Body of pancreas (tissue), 4 donors: ENCODE measurements around the gene POR. TPM values are rescaled to one million over a fixed set of nuclear protein-coding genes. Genes with fewer than 3 reads are reported as not detected.

Experiments used
- ATAC-seq: fragments of 150-250 bp; one replicate; pipeline ENCODE4 v1.9.1; 2016
- DNase-seq, 4 donors: peaks; one replicate each; pipeline ENCODE4 v3.0.0-alpha.2; 2019
- H3K27ac ChIP-seq, 4 donors: fragments of 200-600 bp; sonication (generic); 1 replicate in 3 of 4; 2 replicates in 1 of 4; pipeline versions ENCODE4 v1.5.1 to v1.6.1; 2016 to 2019; ENCODE audit warnings: mild to moderate bottlenecking in 1 of 4, mixed read lengths in 1 of 4, moderate library complexity in 1 of 4
- H3K27me3 ChIP-seq, 2 donors: fragments of 200-600 bp; sonication (generic); one replicate each; pipeline ENCODE4 v1.6.0; 2016; ENCODE audit warnings: mild to moderate bottlenecking in 1 of 2
- H3K36me3 ChIP-seq, 2 donors: fragments of 200-600 bp; sonication (generic); replicated peaks in 1 of 2; 2 replicates each; pipeline ENCODE4 v1.5.1; 2016; ENCODE audit warnings: low read depth in 2 of 2; ENCODE audit not compliant: insufficient read depth in 1 of 2
- H3K4me1 ChIP-seq: fragments of 200-600 bp; sonication (generic); one replicate; pipeline ENCODE4 v1.6.0; 2016
- H3K4me3 ChIP-seq, 2 donors: fragments of 200-600 bp; sonication (generic); 1 replicate in 1 of 2; 2 replicates in 1 of 2; pipeline ENCODE4 v1.5.1; 2016 to 2019
- H3K9me3 ChIP-seq, 3 donors: fragments of 200-600 bp; sonication (generic); 1 replicate in 2 of 3; 2 replicates in 1 of 3; pipeline ENCODE4 v1.5.1; 2016
- CTCF ChIP-seq, 7 experiments: fragments of 450-650 bp in 4 of 7; fragments of 200-600 bp in 3 of 7; sonication (generic) in 3 of 7; IDR thresholded peaks; one replicate each; pipeline ENCODE4 v1.5.1; 2016 to 2019; ENCODE audit warnings: antibody characterized with exemption in 7 of 7
- POLR2A ChIP-seq, 3 donors: fragments of 450-650 bp; IDR thresholded peaks; one replicate each; pipeline ENCODE4 v1.6.1; 2016; ENCODE audit warnings: antibody characterized with exemption in 3 of 3, mild to moderate bottlenecking in 2 of 3
- WGBS, 2 donors: methylation state at CpG; one replicate each; pipeline ENCODE4 v1.1.5; 2017; 5-methylcytosine and 5-hydroxymethylcytosine counted together
- intact Hi-C: fragments of 100-400 bp; cut with DNase I; formaldehyde crosslinking; loops from one replicate; pipeline ENCODE4 v1.15.1; 2023
- total RNA-seq, 2 donors: library from RNA; depleted of rRNA; stranded (reverse); fragments of >200 nt; gene quantifications; one replicate each; pipeline ENCODE4 v1.1.0, GENCODE V29; 2016

Gene POR
- total RNA-seq, 2 donors from 2014 or later, result 54.2 to 118 TPM

GRCh38 chr7:75913437-75913836 lies 1.5 kb upstream of the POR start:
- DNase-seq (no peak), ATAC-seq (no peak)
- intact Hi-C loops, result no loop called here
- no peak for TF ChIP-seq CTCF (IDR thresholded peaks at IDR 0.05)
- no peak for TF ChIP-seq POLR2A (IDR thresholded peaks at IDR 0.05)
- WGBS, 2 donors, result 95 to 100% methylated on average over 6 of the region's 6 CpGs
- no peaks in the 10 kb centered on the region for H3K9me3 ChIP-seq
- H3K27ac ChIP-seq, result no peak overlapping the region
- H3K27me3 ChIP-seq, result no peaks in the 10 kb centered on the region
- H3K4me3 ChIP-seq, result no peak overlapping the region
- peaks cover 26% of the 10 kb centered on the region for H3K4me1 ChIP-seq
- no peaks in the 10 kb centered on the region for H3K36me3 ChIP-seq

- no peak for ATAC-seq
- H3K9me3 ChIP-seq, result no peaks in the 10 kb centered on the region
- H3K4me3 ChIP-seq, result peak overlapping the region; percentile 55 to 84
- peak overlapping the region; percentile 65 to 91 (median 85) for H3K27ac ChIP-seq
- peak in 3 of 4 donors; percentile 8 to 29 (median 20) for DNase-seq
- H3K27me3 ChIP-seq, result no peaks in the 10 kb centered on the region
- H3K36me3 ChIP-seq, result no peaks in the 10 kb centered on the region
- TF ChIP-seq CTCF (IDR thresholded peaks at IDR 0.05) (no peak), POLR2A (IDR thresholded peaks at IDR 0.05) (no peak)
- intact Hi-C loops, result no loop called here
- H3K4me1 ChIP-seq, result peaks cover 26% of the 10 kb centered on the region
- WGBS, 2 donors, result 24% methylated on average over 18 of the region's 18 CpGs
These were observed 743 bp upstream of the POR start for GRCh38 chr7:75914169-75914654.

GRCh38 chr7:75915416-75916156 lies 631 bp downstream of the POR start:
- DNase-seq (peak; percentile 19 to 36 (median 30)), ATAC-seq (no peak)
- no peak for TF ChIP-seq POLR2A (IDR thresholded peaks at IDR 0.05)
- peak in 1 of 7 experiments; percentile 8 for TF ChIP-seq CTCF (IDR thresholded peaks at IDR 0.05)
- no peaks in the 10 kb centered on the region for H3K36me3 ChIP-seq
- WGBS, 2 donors, result 0 to 1% methylated on average over 2 to 32 of the region's 32 CpGs
- intact Hi-C loops, result no loop called here
- peak overlapping the region; percentile 72 to 84 for H3K4me3 ChIP-seq
- H3K27ac ChIP-seq, result peak overlapping the region; percentile 73 to 91 (median 85)
- no peaks in the 10 kb centered on the region for H3K27me3 ChIP-seq
- peaks cover 29% of the 10 kb centered on the region for H3K4me1 ChIP-seq
- no peaks in the 10 kb centered on the region for H3K9me3 ChIP-seq

GRCh38 chr7:75916259-75916658 lies 1.3 kb downstream of the POR start:
- Histone ChIP-seq H3K36me3 (no peaks in the 10 kb centered on the region), H3K9me3 (no peaks in the 10 kb centered on the region), H3K27me3 (no peaks in the 10 kb centered on the region), H3K27ac (peak overlapping the region in 3 of 4 donors; percentile 82 to 91 (median 88)), H3K4me3 (no peak overlapping the region), H3K4me1 (peaks cover 31% of the 10 kb centered on the region)
- 43 to 45% methylated on average over 5 of the region's 5 CpGs for WGBS, 2 donors
- DNase-seq, result no peak
- TF ChIP-seq CTCF (IDR thresholded peaks at IDR 0.05) (no peak), POLR2A (IDR thresholded peaks at IDR 0.05) (no peak)
- intact Hi-C loops, result no loop called here
- no peak for ATAC-seq
